ENCODE measurements around the gene SLC39A11.

SLC39A11 gene

DNA sequence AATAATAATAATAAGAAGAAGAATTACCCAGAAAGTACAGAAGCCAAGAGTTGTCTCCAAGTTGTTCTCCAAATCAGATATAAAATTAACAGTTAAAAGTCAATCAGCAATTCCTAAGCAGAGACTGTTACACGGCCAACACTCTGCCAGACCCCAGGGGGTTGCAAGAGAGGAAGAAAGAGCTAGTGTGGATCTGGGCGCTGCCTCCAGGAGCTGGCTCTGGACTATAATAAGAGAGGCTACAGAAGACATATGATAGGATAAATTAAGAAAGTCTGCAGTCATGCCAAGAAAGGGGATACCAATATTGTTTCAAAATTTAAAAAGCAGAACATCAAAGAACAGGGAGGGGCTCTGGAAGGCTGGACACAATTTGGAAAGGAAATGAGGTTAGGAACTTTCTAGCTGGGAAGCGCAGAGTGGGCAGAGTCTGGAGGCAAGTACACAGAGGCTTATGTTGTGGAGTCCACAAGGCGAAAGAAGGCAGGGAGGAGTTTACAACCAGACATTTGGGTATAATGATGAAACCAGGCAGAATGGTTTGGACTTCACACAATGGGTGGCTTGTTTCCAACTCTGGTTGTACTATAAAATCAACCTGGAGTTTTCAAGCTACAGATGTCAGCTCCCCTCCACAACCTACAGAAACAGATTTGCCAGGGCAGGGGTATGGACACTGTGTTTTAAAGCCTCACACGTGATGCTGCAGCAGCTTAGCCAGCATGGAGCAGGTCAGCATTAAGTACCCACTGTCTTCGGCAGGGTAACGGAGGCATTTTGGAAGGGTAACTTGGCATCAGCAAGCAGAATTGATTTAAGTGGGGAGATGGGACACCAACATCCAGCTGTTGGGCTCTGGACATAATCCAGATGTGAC, 49.4 kb downstream of the SLC39A11 start:
- no peak for DNase-seq
- ATAC-seq = no peak

DNA sequence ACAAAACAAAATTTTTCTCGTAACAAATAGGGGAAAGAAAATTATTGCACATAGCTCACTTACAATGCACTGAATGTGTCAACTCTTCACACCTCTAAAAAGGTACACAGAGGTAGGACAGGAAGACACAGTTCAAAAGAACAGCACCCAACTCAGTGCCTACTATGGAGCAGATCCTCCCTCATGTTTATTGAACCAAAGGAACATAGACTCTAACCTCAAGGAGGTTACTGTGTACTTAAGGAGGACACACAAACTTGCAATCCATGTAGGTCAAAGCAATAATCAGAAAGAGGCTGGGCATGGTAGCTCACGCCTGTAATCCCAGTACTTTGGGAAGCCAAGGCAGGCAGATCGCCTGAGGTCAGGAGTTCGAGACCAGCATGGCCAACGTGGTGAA, 50.3 kb downstream of the SLC39A11 start:
- no peak for ATAC-seq
- DNase-seq = no peak

DNA sequence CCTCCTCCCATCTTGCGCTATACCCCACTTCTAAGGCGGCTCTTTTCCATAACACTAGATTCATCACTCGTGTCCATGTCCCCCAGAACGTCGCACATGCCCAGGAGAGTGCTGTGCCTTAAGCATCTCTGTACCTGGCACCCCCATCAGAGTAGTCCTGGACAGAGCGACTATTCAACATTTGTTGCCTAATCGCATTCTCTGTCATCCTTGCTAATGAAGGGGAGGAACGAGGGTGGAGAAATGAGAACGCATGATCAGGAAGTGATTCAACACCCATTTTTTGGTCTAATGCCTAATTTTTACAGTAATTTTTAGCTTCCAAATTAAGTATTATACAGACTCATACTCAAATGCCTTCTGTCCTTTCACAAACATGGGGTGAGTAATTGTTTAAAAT, 53.2 kb downstream of the SLC39A11 start:
- DNase-seq (no peak), ATAC-seq (no peak)

DNA sequence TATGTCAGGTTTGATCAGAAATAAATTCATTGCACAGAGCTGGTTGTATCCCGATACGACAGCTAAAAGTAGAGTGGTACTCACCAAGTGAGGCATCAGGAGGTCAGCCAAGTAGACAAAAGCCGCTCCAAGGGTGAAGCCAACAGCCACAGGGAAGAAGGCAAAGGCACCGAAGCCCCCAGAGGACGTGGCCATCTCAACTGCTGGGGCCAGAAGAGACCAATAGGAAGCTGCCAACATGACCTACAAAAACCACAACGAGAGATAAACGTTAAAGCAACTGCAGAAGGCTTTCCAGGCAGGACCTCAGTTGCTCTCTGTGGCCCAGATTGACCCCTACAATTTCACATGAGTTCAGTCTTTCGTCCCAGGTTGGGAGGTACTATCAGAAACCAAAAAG, 61.0 kb downstream of the SLC39A11 start:
- DNase-seq (no peak), ATAC-seq (no peak)

DNA sequence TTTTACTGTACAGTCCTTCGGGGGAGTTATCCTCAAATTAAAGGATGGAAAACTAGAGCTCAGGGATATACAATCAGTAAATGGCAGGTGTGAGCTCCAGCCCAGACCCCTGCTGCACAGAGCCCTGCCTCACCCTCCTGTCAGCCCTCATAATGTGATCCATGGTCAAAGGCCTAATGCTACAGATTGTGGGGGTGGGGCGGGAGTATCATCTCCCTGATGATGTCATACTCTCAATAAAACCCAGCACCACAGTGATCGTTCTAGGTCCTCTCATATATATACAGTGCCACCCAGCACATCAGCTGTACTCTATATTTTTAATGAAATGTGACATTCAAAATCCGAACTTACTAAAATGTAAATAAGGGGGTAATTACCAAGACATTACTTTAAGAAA, 61.5 kb downstream of the SLC39A11 start:
- DNase-seq (no peak), ATAC-seq (no peak)

DNA sequence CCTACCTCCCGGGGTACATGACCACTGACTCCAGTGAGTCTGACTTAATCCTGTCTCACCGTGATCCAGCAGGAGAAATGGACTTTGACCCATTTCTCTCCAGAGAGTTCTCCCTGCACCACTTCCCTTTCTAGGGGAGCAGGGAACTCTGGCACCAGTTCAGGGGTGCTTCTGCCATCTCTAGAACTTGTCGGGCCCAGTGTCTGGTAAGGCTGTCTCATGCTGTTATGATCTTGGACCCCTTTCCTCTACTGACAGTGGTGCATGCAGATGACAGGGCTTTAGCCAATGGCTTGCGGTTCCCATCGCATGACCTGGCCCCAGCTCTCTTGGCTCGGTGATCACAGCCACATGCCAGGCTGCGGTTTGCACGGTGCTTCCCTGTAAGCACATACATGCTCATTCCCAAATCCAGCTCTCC, 62.0 kb downstream of the SLC39A11 start:
- ATAC-seq (no peak), DNase-seq (no peak)

DNA sequence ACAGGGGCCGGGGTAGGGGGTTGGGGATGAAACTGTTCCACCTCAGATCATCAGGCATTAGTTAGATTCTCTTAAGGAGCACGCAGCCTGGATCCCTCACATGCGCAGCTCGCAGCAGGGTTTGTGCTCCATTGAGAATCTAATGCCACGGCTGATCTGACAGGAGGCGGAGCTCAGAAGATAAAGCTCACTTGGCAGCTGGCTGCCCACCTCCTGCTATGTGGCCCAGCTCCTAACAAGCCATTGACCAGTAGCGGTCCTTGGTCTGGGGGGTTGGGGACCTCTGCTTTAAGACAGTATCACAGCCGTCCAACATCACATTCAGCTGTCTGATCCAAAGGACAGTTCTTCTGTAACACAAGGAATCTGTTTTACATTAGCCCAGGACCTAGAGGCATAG, 62.5 kb downstream of the SLC39A11 start:
- no peak for DNase-seq
- no peak for ATAC-seq

DNA sequence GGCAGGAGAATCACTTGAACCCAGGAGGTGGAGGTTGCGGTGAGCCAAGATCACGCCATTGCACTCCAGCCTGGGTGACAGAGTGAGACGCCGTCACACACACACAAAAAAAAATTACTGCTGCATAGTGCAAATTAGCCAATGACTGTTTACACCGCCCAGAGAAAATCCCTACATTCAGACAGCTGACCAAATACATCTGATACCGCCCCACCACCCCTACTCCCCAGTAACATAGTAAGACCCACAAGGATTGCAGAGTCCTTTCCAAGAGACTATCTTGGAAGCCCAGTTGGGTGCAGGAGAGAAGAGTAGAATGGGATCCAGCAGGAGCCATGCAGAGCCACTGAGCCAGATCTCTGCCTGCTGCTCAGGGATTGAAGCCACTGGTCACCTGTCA, 63.5 kb downstream of the SLC39A11 start:
- ATAC-seq (no peak), DNase-seq (no peak)

DNA sequence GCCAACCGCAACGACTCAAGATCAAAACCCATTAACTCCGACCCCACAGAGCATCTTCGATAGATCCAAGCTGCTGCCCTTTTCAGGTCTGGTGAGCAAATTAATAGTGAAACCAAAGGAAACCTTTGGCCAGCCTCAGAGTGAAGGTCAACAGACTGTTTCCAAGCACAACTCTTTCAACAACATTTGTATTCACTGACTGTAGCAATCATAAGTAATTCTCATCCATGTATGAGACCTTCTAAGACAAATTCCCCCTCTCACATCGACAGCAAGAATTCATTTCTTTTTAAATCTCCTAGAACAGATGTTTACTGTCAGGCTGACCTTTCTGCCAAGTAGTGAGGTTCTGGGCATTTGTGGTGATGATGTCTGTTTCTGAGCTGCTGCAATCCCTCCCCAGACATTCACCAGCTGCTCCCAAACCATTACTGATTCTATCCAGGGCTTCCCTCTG, 64.2 kb downstream of the SLC39A11 start:
- DNase-seq (no peak), ATAC-seq (no peak)

DNA sequence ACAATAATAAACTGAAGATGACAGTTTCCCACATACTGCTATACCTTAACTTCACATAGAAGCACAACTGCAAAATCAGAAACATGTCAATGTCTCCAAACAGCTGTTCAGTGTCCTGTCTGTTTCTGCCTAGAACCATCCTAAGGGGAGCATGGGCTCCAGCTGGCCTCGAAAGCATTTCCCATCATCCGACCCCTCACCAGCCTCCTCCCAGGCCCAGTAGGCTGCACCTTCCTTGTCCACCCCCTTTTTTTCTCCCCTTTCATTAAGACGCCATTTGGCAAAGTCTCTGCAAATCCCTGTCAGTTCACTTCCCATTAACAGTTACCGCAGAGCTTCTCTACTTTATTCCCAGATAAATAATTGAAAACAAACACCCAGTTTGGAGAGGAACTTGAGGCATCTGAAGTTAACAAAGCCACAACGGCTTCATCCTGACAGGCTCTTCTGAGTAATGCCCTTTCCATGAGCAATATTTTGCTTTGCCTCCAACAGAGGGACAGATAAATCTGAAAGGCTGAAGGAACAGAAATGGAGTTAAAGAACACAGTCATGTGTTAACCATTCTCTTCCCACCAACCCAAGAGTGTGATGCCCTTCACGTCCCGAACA, 65.3 kb downstream of the SLC39A11 start:
- ATAC-seq (no peak), DNase-seq (no peak)

DNA sequence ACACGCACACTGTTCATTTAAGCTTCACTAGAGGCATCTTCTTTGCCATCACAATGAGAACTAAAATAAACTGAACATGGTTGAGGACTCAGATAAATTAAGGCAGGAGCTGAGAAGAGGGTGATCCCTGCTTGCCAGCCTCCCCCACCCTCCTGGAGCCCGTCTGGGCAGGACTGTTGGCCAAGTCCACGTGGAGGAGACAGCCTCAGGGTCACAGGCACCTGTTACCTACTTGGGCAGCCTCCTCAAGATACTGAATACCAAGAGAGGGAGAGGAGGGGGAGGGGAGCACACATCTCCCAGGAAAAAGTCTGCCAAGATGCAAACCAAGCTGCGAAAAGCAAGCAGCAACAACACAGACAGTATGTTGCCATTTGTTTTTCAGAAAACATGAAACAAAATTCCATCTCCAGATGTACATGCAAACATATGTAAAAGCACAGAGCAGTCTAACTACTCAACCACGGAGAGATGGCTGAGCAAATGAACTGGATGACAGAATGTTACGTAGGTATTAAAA, 67.4 kb downstream of the SLC39A11 start:
- ATAC-seq (no peak), DNase-seq (no peak)

DNA sequence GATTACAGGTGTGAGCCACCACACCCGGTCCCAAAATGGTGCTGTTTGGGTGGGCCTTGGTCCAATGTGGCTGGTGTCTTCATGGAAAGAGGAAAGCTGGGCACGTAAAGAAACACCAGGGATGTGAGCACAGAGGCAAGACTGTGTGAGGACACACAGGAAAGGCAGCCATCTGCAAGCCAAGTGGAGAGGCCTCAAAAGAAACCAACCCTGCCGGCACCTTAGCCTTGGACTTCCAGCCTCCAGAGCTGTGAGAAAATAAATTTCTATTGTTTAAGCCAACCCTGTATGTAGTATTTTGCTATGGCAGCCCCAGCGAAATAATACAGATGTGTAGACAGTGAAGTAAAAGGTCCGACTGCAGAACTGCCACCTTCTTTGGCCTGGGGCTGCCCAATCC, 68.7 kb downstream of the SLC39A11 start:
- no peak for ATAC-seq

DNA sequence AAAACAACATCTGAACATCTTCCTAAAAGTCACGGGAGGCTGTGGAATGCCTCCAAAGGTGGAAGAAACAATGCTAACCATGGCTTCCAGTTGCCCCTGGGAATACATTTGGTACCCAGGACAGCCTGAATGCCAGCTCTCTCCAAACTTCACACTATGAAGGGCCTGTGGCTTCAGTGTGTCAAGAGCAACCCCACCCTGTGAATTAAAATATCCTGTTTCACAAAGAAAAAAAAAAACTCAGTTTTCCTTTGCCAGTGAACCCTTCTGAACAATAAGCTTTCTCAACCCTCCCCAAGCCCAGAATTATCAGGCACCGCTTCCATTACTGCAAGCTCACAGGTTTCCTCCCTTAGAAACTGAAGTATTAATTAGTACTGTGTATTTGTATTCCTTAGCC, 69.8 kb downstream of the SLC39A11 start:
- DNase-seq (no peak), ATAC-seq (no peak)

More for the DNA sequence above, 68.7 kb downstream of the SLC39A11 start:
- no peak for DNase-seq

DNA sequence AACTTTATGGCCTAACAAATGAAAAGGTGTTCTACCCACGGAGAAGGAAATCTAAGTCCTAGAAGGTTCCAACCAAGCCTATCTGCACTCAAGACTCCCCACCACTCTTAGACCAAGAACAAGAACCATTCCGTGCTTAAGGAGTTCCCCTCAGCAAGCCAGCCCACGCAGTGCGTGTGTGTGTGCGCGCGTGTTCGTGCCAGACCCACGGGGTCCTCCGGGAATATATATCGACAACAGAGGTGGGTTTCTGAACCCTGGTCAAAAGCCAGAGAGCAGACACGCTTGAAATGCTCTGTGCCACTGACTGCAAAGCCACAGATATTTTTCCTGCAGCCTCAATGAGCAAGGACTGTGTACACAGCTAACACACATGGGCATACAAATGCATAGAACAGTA, 70.7 kb downstream of the SLC39A11 start:
- DNase-seq (no peak), ATAC-seq (no peak)

DNA sequence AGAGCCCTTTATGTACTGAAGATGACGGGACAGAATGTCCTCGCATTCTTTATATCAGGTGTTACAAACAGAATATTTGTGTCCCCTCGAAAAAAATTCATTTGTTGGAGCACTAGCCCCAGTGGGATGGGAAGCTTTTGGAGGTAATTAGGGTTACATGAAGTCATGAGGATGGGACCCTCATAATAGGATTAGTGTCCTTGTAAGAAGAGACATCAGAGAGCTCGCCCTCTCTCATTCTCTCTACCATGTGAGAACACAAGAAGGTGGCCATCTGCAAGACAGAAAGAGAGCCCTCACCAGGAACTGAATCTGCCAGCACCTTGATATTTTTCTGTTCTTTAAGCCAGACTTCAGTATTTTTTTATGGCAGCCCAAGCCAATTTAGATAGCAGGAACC, 72.4 kb downstream of the SLC39A11 start:
- no peak for ATAC-seq
- DNase-seq = no peak

DNA sequence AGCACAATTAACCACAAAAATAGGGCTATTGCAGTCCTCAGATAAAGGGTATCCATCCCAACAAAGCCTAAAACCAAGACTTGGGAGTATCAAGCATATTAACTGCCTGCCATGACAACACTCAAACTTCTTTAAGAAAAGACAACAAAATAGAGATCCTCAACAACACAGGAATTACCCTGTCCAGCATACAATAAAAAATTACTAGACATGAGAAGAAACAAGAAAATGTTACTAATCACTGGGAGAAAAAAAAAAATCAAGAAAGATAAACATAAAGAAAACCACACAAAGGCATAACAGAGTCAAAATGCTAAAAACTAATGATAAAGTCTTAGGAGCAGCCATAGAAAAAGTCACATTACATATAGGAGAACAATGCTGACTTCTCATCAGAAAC, 73.9 kb downstream of the SLC39A11 start:
- DNase-seq (no peak), ATAC-seq (no peak)

DNA sequence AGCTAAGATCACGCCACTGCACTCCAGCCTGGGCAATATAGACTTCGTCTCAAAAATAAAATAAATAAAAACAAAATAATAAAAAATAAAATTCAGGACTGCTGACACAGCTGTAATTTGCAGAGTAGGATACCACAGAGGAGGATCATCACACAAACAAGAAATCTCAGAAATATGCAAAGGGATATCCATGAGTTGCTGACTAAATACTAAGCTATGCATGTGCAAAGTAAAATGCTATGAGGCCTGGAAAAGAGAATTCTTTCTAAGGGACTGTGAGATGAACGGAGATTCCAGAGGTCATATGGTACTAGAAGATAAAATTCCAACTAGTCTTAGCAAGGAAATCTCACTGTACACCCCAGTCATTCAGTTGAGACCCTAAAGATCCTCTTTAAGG, 74.8 kb downstream of the SLC39A11 start:
- no peak for DNase-seq
- no peak for ATAC-seq

DNA sequence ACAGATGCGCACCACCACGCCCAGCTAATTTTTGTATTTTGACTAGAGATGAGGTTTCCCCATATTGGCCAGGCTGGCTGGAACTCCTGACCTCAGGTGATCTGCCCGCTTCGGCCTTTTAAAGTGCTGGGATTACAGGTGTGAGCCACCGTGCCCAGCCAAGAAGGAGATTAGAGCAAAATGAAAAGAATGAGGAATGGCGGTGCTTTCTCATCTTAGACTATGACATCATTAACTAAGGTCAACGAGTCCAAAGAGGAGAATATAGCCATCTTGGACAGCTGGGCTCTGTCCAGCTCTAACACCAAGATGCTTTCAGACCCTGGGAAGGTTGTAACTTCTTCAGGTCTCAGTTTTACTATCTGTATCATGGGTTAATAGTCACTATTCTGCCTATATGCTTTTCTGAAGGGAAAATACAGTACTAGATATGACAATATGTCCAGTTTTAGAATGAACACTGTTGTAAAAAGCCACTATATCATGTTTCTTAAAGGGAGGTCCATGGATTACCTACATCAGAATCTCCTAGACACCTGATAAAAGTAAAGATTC, 76.7 kb downstream of the SLC39A11 start:
- DNase-seq (no peak), ATAC-seq (no peak)

DNA sequence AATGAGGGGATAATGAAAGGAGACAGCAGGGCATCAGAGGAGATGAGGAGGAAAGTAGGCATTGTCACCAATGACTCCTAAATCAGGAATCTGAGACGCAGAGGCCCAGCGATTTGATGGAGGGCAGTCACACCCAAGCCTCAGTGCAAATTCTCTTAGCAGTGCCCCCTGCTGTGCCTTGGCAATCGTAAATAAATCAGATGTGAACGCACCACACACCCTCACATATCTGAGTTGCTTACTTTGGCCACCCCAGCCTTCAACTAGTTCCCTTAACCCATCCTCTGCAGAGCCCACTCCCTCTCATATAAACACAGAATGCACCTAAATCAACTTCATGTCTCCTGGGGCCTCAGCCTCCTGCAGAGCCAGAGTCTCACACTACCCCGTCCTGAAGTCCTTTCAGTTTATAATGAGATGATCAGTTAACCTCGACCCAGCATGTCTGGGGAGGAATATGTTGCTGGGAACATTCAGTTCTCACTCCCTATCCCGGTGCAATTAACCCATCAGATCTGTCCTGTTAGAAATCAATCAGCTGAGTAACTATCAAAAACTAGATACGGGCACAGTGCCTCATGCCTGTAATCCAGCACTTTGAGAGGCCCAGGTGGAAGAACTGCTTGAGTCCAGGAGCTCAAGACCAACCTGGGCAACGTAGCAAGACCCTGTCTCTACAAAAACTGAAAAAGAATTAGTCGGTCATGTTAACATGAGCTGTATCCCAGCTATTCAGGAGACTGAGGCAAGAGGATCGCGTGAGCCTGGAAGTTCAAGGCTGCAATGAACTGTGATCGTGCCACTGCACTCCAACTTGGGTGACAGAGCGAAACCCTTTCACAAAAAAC, 78.4 kb downstream of the SLC39A11 start:
- no peak for ATAC-seq
- no peak for DNase-seq

DNA sequence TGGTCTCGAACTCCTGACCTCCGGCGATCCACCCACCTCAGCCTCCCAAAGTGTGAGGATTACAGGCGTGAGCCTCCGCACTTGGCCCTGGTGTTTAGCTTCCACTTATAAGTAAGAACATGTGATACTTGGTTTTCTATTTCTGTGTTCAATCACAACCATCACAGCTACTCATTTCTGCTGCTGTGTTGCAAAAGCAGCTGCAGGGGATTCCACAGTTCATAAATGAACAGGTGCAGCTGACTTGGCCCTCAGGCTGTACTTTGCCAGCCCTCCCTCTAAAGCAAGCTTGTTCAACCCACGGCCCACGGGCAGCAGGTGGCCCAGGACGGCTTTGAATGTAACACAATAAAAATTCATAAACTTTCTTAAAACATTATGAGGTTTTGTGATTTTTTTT, 79.2 kb downstream of the SLC39A11 start:
- ATAC-seq (no peak), DNase-seq (no peak)

DNA sequence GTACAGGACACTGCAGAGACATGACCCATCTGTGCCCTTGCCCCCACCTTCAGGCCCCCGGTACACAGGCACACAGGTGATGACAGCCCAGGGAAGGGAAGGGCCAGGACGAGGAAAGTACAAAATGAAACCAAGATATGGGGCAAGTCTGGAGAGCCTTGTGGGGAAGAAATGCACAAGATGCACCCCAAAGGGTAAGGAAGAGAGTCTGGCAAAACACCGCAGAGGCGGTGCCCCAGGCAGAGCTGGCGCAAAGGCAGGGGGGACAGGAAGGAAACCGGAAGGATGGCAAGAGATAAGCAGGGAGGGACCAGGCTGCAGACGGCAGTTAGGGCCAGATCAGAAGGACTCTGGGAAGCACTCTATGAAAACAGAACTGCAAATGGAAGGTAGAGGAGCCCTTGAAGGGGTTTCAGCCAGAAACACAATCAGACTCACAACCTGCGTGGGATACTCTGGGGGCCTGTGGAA, 81.4 kb downstream of the SLC39A11 start:
- ATAC-seq = no peak
- no peak for DNase-seq

DNA sequence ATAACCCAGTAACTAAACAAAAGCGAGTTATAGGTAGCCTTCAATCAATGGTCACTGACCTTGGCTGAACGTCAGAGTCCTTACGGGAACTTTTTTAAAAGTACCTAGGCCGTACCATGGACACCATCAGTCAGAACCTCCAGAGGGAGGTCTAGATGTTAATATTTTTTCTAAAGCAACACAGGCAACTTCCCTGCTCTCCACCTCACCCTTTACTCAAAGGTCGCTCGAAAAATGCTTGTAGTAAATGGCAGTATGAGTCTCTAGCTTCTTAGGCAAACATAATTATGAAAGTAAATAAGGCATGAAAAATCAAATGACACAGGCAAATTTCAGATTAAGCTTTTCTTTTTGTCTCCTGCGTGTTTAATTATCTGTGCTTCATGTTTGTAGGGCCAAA, 82.1 kb downstream of the SLC39A11 start:
- ATAC-seq = no peak
- no peak for DNase-seq
